HG03565 (cell line): ENCODE measurements around the gene SPAG6.
"Not testable (repeated sequence)": the region's sequence is repeated elsewhere in the genome, so short reads cannot be mapped to it uniquely, and the experiment has no call there.

Experiments used
- ATAC-seq: cut with Tn5 transposase; IDR thresholded peaks from one replicate; pipeline ENCODE4 v1.9.1; 2021; ENCODE audit warnings: mild to moderate bottlenecking, moderate library complexity; ENCODE audit not compliant: unreplicated experiment

Gene SPAG6

DNA sequence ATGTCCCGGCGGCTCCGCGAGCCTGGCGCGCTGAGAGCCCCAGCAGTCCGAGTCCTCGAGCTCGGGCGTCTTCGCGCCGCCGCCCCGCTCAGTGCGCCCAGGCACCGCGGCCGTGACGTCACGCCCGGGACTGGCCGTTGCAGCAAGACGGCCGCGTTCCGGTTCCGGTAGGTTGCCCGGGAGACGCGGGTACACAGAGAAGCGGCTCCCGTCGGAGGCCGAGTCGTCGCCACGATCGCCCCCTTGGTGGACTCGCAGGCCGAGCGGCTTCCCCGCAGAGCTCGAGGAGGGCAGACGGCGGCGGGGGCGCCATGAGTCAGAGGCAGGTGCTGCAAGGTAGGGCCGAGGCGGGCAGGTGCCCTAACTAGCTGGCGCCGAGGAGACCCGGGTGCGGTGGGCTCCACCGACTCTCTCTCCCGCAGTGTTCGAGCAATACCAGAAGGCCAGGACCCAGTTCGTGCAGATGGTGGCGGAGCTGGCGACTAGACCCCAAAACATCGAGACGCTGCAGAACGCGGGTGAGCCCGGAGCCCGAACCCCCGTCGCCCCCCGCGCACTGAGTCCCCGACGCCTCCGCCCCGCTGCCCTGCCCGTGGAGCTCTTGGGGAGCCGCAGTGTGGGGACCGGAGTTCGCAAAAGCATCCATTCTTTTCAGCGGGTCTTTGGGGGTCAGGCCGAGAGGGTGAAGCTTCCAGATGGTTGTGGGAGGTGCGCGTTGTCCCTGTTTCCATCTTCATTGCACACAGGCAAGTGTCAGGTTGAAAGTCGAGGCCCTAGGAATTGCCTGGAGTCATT is at the start of gene SPAG6:
TSS of gene SPAG6 (plus strand) at position 196 of the 795 bp plus-strand sequence. CDS start at position 312, 116 bp downstream.
- ATAC-seq = no peak

DNA sequence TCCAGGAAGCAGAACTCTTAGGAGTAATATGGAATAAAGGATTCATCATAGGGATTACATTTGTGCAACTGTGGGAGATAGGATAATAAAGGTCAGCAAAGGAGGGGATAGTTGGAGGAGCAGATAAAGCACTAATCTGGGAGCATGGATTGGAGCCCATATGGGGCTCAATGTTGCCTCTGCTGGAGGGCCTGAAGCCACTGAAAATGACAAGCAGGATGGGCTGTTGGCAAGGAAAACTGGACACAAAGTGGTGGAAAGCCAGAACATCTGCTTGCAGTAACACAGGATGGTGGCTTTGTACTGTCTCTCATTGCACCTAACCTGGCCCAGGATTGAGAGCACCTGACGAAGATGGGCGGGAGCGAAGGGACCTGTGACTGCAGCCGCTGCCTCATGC is 44.1 kb upstream of the SPAG6 start:
- ATAC-seq = no peak

DNA sequence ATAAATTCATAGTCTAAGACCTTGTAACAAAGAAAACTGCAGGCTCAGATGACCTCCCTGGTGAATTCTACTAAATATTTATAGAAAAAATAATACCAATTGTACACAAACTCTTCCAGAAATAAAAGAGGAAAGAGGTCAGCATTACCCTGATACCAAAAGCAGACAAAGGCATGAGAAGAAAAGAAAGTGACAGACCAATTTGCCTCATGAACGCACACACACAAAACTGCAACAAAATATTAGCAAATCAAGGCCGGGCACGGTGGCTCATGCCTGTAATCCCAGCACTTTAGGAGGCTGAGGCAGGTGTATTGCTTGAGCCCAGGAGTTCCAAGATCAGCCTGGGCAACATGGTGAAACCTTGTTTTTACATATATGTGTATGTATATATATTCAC is 41.8 kb upstream of the SPAG6 start:
- ATAC-seq = no peak

DNA sequence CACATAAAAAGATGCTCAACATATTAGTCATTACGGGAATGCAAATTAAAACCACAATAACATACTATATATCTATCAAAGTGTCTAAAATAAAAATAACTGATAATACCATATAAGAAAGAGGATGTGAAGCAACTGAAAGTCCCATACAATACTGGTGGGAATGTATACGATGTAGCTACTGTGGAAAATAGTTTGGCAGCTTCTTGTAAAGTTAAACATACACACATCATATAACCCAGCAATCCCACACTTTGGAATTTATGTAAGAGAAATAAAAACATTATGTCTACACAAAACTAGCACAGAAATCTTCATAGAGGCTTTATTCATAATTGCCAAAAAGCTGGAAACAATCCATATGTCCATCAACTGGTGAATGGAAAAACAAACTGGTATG is 39.6 kb upstream of the SPAG6 start:
- no peak for ATAC-seq

DNA sequence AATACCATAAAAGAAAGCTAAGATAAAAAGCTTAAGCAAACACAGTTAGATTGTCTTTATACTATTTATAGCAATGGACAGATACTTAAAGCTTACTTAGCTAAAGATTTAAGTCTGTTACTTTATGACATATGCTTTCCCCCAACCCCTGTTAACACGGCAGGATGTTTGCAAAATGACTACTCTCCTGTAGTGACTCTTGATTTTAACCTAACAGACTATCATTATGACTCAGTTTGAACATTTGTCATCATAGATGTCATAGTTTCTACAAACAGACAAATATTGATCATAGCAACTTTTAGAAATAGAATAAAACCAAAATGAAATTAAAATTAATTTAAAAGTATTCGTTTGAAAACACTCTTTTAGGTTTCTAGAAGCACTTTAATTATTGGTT is 36.9 kb upstream of the SPAG6 start:
- ATAC-seq = peak; percentile 99

DNA sequence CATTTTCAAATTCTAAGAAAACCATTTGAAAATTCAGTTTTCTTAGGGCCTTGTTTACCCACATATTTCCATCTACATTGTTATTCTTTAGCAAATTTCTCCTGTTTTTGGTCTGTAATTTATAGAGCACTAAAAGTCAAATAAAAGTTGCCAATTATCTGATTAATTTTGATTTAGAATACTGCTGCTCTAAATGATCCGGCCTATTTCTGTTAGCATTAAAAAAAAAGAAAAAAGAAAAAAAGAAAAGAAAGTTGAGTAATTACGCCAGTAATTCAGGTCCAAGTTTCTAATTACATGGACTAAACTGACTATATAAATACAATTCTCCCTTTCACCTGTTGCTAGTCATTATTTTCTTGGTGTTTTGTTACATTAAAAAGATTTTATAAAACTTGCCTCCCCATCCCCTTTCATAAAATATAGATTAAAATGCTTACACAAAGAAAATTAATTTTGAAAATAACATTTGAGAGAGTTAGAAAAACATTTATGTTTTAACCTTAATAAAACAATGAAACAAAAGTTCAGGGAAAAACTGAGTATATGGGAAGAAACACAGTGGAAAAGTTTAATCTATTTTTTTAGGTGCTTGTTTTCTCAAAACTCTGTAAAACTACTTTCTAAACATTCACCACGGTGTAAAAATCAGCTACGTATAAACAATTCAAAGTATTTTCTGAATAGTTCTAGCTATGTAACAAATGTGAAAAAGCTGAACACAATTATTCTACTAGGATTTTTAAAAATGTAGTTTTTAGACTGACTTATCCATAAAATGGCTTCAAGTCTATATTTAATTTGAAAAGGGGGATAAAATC is 35.9 kb upstream of the SPAG6 start:
- ATAC-seq = no peak

DNA sequence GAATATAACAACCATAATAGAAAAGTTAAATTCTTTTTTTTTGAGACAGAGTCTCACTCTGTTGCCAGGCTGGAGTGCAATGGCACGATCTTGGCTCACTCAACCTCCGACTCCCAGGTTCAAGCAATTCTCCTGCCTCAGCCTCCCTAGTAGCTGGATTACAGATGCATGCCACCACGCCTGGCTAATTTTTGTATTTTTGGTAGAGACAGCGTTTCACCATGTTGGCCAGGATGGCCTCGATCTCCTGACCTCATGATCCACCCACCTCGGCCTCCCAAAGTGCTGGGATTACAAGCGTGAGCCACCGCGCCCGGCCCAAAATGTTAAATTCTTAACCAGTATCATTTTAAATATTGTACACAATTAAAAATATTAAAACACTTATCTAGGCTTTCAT is 35.3 kb upstream of the SPAG6 start:
- not testable (repeated sequence) for ATAC-seq

DNA sequence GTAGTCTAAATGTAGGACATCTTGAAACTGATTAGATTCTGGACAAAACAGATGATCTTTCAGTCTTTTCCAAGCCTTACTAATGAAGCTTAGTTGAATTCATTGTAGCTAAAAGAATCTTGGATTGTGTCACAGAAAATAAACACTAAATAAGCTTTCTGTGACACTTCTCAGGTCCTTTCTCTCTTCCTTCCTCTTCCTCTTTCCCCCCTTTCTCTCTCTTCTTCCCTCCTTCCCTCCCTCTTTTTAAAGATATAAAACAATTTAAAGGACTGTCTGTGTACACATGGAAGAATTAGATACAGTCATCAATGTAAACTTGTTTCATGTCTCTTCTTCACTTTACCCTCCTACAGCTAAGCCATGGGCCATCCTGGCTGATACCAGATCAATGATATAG is 34.4 kb upstream of the SPAG6 start:
- no peak for ATAC-seq

DNA sequence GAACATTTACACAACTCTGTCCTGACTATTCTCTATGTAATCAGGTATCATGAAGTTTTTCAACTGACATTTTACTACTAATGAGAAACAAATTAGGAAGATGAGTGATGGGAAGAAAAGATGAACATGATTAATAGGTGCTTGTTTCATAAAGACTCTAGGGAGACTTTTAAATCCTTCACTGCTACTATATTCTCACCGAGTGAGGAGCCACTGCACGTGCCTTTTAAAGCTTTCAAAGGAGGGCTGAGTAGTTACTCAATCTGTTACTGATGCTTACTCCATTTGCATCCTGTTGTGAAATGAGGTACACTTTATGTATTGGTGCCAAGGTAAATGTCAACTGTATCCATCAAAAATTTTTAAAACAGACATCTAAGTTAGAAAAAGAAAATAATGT is 30.4 kb upstream of the SPAG6 start:
- no peak for ATAC-seq

DNA sequence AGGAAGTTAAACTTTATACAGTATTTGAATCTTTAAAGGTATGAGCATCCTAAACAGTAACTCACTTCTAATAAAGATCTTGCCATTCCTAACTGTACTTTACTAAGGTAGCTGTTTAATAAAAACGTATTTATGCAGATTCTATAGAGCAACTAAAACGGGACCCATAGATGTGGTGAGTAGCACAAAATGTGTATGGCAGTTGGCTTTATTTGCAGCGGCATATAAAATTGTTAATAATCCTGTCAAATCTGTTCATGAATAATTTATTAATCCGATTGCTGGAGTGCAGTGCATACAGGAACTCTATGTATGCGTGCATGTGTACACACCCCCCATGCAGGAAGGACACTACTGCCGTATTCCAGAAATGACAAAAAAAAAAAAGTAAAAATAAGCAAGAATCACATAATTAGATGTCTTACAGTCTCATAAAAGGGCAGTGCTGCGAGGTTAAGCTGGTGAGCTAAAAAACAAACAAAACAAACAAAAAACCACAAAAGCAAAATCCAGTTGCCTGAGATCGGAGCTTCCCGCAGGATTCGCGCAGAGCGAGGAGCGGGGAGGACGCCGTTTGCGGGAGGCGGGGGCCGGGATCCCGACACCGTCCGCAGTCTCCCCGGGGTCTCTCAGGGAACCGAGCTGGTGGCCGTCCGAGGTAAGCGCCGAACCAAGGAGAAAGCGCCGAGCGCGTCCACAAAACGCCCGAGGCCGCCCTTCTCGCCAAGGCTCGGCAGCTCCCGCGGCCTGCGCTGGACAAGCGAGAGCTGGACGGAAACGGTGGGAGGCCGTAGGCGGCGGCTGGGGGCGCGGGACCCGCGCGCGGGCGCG is 29.6 kb upstream of the SPAG6 start:
- no peak for ATAC-seq

DNA sequence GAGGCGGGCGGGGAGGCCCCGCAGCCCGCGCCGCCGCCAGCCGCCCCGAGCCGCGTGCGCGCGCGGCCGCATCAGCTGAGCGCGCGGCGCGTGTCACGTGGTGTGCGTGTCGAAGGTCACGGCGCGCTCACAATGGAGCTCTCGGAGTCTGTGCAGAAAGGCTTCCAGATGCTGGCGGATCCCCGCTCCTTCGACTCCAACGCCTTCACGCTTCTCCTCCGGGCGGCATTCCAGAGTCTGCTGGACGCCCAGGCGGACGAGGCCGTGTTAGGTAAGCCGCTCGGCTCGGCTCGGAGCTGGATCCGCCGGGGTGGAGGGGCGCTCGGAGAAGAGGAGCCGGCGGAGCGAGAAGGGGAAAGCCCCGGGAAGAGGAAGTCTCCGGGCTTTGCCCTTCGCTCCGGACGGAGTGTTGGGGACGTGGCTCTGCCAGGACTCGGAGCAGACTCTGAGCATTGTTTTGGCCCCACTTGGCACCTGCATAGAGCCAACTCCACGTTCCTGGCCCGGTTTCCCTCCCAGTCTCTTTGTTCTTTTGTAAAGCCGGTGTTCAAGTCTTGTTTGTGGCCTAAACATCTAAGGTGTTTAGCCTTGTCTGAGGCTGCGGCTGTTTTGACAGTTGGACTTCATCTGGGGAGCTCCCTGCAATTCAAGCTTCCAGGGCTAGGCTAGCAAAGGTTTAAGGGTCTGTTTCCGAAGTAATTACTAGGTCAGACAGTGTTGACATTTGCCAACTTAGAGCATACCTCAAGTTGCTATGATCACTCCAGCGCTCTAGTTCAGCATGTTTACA is 28.8 kb upstream of the SPAG6 start, which contains the start of gene COMMD3:
TSS of gene COMMD3 (plus strand) at position 103 of the 790 bp plus-strand sequence. CDS start at position 133, 30 bp downstream.
- ATAC-seq = peak; percentile 44

DNA sequence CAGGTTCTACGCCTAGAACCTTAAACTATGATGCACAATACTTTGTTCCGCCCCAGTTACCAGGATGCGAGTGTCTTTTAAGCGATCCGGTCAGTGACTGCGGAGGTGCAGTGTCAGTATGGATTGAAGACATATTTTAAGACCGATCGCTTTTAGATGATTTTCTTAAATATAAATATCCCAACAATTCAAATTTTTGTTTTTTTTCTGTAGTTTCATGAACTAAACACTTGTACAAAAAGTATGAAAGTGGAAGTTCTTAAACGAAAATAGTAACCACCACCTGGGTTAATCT is 28.3 kb upstream of the SPAG6 start:
- peak; percentile 16 for ATAC-seq

DNA sequence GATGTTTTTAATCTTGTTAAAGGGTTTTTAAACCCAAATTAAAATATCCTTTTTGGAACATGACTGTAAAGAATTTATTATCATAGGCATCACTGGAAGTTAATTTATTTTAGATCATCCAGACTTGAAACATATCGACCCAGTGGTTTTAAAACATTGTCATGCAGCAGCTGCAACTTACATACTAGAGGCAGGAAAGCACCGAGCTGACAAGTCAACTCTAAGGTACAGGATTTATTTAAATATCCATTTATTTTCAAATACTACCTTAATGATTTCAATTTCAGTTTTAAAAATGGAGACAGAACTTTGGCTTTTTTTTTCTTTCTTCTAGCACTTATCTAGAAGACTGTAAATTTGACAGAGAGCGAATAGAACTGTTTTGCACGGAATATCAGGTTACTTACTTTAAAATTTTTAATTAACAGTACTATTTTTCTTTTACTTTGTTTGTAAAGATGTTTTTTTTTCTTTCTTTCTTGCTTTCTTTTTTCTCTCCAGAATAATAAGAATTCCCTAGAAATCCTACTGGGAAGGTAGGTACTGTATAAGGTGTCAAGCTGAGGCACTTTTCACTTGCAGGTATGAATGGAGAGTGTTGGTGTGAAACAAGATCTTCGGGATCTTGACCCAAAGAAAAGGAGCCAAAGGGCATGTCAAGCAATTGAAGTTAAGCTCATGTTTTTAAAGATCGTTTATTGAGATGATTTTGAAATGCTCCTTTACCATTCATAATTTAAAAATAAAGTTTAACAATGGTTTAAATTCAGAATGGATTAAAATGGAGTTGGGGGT is 27.3 kb upstream of the SPAG6 start:
- no peak for ATAC-seq

DNA sequence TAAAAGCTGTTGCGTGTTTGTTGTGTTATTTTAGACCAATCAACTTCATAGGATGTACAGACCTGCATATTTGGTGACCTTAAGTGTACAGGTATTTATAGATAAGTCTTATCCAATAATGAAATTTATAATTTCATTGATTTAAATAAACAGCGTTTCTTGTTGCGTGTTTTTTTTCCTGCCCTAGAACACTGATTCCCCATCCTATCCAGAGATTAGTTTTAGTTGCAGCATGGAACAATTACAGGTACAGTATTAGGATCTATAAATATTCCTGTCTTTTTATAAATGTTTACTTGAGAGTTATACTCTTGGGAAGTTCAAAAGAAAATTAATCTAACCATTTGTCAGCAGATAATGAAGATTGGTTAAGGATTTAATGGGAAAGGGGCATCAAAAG is 26.5 kb upstream of the SPAG6 start:
- ATAC-seq = no peak

DNA sequence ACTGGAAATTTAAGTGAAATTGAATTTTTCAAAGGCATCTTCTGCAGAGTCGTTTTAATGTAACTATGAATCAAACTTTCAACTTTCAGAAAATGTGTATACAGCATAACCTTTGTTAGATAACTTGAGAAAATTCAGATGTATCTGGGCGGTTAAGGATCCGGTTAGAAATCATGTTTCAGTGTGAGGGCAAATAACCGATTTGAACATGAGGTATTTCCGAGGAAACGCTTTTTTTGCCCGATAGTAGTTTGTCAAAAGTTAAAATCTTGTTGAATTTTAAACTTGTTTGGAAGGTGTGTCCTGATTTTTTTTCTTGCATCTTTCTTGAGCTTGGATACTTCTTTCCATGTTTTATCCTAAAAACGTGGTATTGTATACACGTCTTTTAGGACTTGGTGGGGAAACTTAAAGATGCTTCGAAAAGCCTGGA is 25.7 kb upstream of the SPAG6 start:
- ATAC-seq = no peak

DNA sequence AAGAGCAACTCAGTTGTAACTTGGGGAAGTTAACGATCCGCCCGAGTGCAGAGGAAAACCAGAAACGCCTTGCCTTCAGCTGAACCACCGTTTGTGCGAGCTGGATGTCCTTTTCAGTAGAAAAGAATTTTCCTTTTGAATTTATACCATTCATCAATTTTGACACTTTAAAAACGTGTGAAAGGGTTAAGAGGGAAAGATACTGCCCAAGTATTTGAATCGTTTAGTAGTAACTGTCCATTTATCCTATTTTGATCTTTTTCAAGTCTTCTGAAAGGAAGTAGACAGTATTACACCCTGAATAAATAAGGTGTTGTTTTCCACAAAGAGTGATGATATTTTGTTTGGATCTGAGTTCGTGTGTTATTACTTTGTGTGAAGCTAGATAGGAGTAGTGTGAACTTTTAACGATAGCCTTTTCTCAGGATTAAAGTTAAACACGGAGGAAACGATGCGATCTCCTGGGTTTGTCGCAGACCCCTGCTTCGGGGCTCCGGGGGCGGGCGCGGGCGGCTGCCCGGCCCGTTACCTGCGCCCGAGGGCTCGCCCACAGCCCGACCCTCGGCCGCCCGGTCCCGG is 25.2 kb upstream of the SPAG6 start:
- ATAC-seq = no peak

DNA sequence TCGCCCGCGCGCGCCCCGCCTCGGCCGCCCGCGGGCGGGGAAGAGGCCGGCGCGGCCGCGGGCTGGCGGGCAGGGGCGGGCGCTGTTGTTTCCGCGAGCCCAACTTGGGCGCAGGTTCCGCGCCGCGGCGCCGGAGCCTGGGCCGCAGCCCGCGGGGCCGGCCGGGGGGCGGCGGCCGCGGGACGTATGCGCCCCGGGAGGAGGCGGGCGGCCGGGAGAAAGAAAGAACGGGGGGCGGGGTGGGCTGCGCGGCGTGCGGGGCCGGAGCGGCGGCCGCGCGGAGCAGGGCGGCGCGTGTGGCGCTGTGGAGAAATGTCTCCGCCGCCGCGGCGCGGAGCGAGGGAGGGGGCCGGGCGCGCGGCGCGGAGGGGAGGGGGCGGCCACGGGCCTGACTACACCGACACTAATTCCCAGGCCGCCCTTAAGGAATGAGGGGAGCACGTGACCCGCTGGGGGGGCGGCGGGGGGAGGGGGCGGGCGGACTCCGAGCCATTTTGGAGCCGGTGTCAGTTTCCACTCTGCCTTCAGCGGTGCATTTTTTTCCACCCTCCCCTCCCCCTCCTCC is 24.6 kb upstream of the SPAG6 start, which contains the start of gene BMI1:
TSS of gene BMI1 (plus strand) at position 509 of the 565 bp plus-strand sequence. CDS start 5,351 bp downstream, outside the sequence.
- no peak for ATAC-seq

DNA sequence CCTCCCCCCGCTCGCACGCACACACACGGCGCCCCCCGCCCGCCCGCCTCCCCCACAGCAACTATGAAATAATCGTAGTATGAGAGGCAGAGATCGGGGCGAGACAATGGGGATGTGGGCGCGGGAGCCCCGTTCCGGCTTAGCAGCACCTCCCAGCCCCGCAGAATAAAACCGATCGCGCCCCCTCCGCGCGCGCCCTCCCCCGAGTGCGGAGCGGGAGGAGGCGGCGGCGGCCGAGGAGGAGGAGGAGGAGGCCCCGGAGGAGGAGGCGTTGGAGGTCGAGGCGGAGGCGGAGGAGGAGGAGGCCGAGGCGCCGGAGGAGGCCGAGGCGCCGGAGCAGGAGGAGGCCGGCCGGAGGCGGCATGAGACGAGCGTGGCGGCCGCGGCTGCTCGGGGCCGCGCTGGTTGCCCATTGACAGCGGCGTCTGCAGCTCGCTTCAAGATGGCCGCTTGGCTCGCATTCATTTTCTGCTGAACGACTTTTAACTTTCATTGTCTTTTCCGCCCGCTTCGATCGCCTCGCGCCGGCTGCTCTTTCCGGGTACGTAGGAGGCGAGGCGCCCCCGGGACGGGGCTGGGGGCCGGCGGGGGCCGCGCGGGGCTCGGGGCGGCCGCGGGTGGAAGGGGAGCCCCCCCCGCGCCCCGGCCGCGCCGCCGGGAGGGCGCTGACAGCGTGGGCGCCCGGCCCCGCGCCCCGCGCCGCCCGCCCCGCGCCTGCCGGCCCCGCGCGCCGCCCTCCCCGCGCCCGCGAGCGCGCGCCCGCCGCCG is 24.0 kb upstream of the SPAG6 start:
- no peak for ATAC-seq
